Measurements from ENCODE around the gene CPN1.
A peak's percentile ranks its signal among the peaks of the same experiment; 100 is the strongest.
"Not testable (repeated sequence)": the region's sequence is repeated elsewhere in the genome, so short reads cannot be mapped to it uniquely, and the experiment has no call there.

The CPN1 gene

DNA sequence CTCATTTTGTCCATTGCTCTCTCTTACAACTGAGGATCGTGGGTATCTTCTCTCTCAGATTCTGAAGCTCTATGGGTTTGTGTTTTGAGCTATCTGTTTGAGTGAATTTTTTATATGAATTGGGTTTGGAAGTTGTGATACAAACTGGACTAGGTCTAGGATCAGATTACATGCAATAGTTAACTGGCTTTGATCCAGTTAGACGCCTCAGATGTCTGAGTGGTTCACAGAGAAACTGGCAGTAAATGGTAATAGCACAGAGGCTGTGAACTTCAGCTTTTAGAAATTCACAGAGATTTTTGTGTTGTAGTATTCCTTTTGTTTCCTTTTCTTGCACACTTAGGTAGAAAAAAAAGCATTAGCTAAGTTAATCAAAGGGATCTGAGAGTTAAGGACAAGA lies 59.3 kb downstream of the CPN1 start:
- peak; percentile 25 for DNase-seq (ENCODE audit: low read depth)

DNA sequence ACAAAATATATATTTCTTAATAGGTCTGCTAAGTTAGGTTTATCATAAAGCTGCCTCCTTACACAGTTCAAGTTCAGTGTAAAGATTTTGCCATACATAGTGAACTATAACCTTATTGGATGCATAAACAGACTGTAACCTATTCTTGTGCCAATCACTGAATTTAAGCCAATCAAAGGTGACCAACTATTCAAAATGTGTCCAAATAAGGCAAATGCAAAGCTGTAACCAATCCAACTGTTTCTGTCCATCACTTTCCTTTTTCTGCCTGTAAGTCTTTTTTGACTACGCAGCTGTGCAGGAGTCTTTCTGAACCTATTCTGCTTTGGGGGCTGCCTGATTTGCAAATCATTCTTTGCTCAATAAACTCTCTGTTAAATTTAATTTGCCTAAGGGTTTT lies 60.3 kb downstream of the CPN1 start:
- no peak for DNase-seq (ENCODE audit: low read depth)

DNA sequence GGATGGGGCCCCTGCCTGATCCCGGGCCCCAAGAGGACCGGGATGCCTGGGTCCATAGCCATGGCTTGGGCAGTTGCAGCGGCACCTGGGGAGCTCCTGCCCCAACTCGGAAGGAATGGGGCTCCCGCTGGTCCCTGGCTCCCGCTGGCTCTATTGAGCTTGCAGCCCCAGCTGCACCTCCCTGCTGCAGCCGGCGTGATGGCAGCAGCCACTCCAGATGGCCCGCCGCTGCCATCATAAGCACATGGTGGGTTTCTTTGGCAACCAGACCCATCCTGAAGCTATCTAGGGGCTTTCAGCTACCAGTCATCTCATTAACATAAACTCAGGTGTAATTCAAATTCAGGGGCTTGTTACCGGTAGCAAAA lies 60.8 kb downstream of the CPN1 start:
- no peak for DNase-seq (ENCODE audit: low read depth)

DNA sequence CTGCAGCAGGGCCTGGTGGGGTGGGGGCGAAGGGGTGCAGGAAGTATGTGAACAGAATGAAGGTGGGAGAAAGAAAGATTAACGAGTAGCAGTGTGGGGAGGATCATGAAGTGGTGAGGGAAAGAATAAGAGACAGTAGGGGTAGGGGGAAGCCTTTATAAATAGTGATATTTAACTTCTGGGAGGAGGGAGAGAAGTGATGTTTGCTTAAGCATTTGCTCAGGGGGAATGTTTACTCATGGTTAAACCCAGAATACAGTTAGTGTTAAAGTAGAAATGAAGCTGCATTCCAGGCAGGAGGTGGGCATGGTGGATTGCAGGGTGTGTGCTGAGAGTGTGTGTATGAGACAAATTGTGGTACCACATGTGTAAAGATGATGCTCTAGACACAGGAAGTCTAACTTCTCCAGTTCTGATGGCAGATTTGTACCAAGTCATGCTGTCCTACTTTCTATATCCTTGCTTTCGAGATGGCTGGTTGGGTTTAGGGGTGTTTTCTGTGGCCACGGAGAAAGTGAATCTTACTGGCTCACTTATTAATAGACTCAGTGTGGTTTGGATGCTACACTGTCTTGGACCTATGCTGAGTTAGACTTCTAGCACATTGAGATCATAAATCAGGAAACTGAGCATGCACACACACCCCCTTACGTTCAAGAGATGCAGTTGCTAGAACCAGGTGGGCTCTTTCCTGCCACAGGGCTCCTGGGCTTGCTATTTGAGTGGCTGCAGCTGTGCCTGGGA lies 61.4 kb downstream of the CPN1 start:
- DNase-seq (ENCODE audit: low read depth), result no peak

DNA sequence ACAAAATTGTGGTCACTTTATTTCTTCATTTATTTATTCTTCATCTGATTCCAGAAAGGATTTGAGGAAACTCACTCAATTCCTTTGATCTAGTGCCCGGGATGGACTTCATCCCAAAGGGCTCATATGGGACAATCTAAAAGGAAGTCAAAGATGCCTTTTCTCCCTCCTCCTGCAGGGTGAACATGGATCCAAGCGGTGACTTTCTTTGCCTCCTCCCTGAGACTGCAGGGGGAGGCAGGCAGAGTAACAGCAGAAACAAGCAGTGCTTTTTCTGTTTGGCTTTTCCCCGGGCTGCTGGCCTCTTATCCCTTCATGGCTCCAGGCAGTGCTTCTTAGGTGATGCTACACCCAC lies 61.9 kb downstream of the CPN1 start:
- peak; percentile 50 for DNase-seq (ENCODE audit: low read depth)

DNA sequence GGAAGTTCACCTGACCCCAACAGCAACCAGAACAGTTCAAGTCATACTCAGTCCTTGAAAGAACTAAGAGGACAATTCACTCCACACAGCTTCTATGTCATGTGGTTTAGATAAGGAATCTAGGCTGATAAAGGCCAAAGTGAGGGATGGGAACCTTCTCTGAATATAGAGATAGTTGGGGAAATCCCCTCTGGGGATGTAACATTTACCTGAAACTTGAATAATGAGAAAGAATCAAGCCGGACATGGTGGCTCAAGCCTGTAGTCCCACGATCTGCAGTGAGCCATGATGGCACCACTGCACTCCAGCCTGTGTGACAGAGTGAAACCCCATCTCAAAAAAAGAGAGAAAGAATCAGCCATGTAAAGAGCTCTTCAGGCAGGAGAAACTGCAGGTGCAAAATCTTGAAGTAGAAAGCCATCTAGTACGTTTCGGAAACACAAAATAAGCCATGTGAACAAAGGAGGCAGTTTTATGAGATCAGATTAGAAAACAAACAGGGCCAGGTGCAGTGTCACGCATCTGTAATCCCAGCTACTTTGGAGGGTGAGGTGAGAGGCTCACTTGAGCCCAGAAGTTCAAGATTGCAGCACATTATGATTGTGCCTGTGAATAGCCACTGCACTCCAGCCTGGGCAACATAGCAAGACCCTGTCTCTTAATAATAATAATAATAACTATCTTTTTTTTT lies 67.5 kb downstream of the CPN1 start:
- DNase-seq (ENCODE audit: low read depth), result no peak

DNA sequence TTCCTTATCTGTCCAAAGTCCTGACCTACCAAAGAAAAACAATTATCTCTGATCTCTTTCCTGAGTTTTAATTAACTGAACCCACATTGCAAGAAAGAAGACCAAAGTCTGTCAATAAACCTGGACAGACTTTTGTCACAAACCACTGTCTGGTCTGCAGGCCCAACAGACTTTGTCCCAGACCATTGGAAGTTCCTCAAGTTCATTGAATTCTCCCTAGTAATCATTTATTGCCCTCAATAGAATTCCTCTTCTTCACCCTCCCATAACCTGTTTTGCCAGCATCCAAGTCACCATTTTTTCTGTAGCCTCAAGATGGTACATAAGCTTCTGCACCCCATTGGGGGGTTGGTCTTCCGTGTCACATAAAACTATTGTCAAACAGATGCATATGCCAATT lies 68.0 kb downstream of the CPN1 start:
- DNase-seq (ENCODE audit: low read depth), result no peak

DNA sequence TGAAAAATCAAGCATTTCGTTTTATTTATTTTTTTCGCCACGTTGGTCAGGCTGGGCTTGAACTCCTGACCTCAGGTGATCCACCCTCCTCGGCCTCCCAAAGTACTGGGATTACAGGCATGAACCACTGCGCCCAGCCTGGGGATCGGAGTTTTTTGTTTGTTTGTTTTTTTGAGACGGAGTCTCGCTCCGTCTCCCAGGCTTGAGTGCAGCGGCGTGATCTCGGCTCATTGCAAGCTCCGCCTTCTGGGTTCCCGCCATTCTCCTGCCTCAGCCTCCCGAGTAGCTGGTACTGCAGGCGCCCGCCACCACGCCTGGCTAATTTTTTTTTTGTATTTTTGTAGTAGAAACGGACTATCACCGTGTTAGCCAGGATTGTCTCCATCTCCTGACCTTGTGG lies 69.8 kb downstream of the CPN1 start:
- not testable (repeated sequence) for DNase-seq (ENCODE audit: low read depth)

- peak; percentile 90 for DNase-seq (ENCODE audit: low read depth)
Observed at GRCh38 chr10:100009793-100010676, 71.6 kb downstream of the CPN1 start, which contains the start of gene DNMBP. TSS of gene DNMBP (minus strand) at chr10:100009947. CDS start at chr10:99972124, 37,823 bp downstream.

DNA sequence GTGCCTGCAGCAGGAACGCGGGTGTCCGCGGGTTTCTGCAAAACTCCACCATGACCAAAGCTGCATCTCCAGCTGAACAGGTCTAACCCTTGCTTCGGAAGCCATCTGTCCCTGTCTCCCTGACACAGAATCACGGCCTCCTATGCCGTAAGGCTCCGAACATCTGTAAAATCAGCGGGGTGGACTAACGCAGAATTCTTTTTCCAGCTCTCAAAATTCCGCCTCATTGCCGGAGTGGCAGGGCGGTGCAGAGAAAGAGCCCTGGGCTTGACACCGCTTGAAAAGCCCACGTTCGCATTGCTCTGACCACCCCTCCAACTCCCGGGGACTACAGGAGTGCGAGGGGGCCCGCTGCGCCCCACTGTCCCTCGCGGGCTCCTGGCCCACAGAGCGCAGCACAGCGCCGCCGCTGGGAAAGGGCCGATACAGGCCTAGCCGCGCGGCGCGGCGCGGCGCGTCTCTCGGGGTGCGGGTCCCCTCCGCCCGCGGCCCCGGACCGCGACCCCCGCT lies 72.3 kb downstream of the CPN1 start:
- peak; percentile 68 for DNase-seq (ENCODE audit: low read depth)

DNA sequence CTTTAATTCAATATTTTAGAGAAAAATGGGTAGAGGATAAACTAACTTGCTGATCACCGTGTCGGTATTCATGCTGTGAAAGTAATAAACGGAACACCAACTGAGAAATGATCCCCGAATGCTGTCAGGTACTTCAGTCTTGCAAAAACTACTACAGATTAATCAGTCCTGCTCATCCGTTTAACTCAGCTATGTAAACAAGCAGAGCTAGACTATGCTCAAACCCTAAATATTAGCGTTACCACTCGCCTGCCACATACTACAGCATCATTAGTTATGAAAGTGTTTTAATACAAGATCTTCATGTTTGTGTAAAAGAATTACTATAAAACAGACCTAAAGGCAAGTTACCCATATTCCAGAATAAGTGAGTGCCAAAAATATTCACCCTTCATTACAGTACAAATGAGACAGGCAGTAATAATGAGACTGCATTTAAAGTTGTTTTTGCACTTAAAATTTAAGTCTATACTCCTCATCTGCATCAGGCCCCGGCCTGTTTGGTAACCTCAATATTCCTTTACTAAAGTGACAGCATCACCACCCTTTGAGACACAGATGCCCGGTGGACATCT lies 72.9 kb downstream of the CPN1 start:
- DNase-seq (ENCODE audit: low read depth), result peak; percentile 45

GRCh38 chr10:100008142-100008522 lies 73.5 kb downstream of the CPN1 start:
- DNase-seq (ENCODE audit: low read depth), result peak; percentile 58

DNA sequence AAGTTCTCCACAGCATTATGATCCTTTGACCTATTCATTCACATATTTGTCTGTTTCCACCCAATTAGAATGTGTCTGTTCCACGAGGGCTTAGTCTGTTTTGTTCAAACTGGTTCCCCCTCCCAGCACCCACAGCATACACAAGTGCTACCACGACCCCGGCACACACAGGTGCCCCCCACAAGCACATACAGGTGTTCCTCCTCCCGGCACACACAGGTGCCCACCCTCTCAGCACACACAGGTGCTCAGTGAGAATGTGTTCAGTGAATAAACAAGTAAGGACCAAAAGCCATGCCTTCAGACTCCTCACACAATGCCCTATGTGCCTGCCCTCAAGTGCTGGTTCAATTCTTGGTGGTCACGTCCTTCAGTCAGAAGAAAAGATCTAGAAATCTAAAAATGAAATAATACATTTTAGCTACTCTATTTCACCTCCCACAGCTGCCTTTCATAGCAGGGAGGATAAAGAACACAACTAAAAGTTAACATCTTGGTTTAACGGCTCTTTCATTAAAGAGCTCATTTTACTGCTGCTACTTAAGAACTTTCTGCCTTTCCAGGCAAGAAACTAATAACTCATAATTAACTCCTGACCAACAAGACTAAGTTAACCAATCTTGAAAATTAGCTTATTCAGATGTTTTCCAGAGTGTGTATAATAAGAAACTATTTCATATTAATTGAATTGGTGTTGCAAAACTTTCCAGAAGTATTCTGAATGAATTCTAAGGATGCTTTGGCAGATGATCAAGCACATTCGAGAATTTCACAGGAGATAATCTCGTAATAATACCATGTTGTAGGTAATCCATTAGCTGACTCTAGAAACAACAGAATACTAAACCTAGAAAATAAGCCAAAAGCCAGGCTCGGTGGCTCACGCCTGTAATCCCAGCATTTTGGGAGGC lies 74.2 kb downstream of the CPN1 start:
- DNase-seq (ENCODE audit: low read depth), result peak; percentile 23

GRCh38 chr10:100006243-100006886 lies 75.3 kb downstream of the CPN1 start:
- peak; percentile 99 for DNase-seq (ENCODE audit: low read depth)

- peak; percentile 50 for DNase-seq (ENCODE audit: low read depth)
Observed at GRCh38 chr10:100004805-100005510, 76.7 kb downstream of the CPN1 start.

DNA sequence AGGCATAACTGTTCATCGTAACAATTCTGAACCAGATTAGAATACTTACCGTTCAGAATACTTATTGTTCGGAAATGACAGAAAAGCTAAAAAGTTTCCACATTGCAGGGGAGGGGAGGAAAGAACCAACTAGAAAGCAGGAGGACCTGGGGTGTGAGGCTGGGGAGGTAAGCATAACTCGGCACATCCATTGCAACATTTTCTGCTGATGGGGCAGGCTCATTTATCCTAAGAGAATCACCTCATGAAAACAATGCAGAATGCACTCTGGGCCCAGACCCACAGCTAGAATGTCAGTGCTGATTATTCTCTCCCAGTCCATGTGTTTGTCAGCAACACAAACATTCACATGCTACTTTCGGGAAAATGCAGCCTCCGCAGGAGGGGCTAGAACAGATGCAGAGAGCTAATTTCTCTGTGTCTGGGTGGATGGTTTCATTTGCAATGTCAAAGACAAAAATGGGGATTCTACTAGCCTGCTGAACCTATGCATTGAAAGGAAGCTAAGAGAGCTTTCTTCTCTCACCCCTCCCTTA lies 81.5 kb downstream of the CPN1 start:
- no peak for DNase-seq (ENCODE audit: low read depth)

DNA sequence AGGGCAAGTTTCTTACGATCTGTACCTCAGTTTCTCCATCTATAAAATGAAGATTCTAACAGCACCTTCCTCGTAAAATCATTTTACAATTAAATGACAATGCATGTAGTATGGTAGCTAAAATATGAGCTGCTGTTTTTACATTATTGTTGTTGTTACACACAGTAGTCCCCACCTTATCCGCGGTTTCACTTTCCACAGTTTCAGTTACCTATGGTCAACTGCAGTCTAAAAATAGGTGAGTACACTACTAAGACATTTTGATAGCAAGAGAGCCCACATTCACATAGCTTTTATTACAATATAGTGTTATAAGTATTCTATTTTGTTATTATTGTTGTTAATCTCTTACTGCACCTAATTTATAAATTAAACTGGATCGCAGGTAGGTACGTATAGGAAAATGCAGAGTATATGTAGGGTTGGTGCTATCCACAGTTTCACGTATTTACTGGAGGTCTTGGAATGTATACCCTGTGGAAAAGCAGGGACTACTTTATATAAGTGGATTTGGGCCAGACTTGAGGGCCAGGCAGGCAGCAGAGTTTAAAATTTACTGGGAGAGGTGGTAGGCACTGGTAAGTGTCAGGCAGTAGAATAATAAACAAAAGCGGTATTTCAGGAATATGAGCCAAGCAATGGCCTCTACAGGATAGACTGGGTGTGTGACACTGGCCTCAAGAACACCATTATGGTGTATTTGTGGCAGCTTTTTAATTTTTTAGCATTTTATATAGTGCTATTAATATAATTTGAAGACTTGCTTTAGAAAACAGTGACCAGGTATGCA lies 82.2 kb downstream of the CPN1 start:
- no peak for DNase-seq (ENCODE audit: low read depth)

DNA sequence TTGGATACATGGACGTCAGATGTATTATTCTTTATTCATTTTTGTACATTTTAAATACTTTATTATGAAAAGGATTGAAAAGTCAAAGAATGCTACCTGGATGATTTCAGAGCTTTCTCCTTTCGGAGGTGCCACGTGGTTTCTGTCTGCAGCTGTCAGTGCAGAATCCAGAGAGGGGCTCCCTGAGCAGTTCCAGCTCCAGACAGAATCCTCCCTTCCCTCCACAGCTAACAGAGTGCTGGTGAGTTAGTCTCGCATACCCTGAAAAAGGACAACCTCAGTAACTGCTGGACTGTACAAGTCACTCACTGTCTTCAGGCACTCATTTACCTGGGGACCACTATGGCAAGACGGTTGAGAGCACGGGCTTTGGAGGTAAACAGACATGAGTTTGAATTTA lies 82.8 kb downstream of the CPN1 start:
- no peak for DNase-seq (ENCODE audit: low read depth)

All from ELR (cell line).